HL-60/S4 (cell line): ENCODE results near the gene ANKS1B.

Experiments used
- in situ Hi-C: fragments of 300-500 bp; cut with MboI; formaldehyde crosslinking; loops from 2 replicates; pipeline ENCODE4 v1.14.3; 2022; ENCODE audit warnings: low sequenced_read_pairs

The ANKS1B gene

DNA sequence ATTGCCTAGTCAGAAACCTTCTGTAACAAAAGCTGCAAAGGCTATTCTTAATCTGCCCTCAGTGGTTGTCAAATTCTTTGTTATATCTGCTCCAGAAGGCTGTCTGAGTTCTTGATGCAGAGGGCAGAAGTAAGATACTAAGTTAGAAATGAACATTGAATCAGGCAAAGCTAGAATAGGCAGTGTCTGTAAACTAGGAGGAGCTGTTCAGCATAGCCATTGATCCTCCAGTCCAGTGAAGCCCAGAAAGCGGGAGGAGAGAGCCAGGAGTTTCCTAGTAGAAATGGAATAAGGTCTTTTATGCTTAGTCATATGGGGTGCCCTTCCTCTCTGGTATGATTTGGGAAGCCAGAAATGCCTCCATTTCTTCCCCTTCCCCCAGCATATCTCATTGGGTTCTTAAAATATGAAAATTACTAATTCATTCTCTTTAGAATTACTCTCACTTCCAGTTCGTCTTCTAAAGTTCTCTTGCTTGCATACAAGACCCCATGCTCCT, 1263.5 kb downstream of the ANKS1B start:
- in situ Hi-C loops: no loop called here

DNA sequence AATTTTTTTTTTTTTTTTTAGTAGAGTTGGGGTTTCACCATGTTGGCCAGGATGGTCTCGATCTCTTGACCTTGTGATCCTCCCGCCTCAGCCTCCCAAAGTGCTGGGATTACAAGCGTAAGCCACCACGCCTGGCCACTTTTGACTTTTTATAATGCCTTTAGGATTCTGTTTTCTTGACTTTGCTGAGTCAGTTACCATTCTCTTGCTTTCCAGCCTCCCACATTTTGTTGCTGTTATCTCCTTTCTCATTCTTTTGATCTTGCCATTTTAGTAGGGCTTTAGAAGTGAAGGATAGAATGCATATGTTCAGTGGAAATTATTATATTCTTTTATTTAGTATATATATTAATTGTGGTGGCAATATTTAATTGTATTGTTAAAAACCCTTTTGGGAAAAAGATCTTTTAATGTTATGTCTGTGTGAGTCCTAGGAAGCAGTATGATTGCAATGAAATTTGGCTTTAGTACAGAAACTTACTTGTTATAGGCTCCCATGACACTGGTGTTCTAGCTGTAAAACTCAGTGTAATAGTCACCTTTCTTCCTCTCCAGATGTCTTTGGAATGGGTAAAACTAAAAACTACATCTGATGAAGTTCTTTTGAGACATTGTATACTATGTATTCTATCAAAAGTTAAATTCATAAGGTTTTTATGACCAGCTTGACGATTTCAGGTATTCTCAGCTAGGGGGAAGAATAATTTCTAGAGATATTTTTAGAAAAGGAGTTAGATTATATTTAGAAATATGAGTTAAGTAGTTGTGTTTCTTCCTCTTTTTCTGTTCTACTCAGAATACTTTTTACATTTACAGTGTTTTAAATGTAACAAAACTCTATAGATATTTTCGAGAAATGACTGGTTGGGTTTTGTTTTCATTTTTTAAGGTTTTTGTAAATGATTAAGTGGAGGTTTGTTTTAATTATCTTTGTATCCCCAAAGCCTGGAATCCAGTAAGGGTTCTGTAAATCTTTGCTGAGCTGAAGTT, 1264.9 kb downstream of the ANKS1B start:
- in situ Hi-C loops: no loop called here

DNA sequence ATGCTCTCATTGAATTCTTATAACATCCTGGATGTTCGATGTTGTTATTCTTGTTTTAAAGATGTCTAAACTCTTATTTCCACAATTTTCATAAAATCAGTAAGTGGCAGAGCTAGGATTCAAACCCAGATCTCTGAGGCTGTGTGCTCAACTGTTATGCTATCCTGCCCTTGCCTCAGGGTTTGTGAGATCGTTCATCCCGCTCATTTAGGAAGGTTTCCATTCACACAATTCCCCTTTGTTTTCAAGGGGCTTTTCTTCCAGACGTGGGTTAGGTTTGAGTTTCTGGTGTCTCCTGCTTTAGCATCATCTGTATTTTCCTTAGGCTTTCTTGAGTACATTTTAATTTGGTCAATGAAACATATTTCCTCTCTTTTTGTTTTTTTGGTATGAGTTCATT, 1270.3 kb downstream of the ANKS1B start:
- in situ Hi-C loops: no loop called here

DNA sequence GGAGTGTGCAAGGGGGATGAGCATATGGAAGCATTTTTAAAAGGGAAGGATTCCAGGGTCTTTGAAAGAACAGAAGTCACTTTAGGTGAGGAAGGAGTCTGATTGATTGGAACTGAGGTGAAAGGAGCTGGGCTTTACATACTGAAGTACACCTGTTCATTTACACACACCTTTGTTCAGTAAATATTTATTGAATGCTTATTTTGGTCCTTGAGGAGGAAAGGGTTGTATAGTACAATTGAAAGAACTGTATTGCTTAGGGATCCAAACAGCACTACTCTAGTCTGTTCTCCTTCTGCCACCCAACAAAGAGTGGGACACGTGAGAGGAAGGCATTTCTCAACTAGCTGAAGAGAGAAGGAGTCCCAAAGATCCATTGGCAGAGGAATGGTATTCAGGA, 1275.7 kb downstream of the ANKS1B start:
- in situ Hi-C loops: no loop called here

DNA sequence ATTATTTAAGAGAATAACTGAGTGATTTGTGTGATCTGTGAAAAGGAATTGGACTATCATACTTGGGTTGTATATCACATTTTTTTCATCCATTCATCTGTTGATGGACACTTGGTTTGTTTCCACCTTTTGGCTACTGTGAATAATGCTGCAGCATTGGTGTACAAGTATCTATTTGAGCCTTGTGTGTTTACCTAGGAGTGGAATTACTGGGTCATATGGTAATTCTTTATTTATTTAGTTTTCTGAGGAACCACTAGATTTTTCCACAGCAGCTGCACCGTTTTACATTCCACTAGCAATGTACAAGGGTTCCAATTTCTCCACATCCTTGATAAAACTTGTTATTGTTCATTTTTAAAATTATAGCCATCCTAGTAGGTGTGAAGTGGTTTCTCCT, 1283.6 kb downstream of the ANKS1B start:
- in situ Hi-C loops: no loop called here

DNA sequence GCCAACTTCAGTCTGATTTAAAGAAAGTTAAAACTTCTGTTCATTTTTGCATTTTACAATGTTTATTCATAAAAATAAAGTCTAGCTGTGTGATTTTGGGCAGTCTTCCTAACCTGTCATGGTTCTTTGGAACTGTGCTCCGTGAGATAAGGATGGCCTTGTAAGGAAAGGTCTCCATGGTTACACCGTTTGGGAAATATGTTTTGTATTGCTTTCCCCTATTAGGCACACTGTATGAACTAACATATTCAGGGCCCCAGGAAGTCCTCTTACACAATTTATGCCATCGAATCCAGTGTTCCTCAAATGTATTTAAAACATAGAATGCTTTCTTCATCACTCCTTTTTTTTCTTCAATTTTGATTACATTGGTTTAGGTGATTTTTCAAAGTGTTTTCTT, 1285.2 kb downstream of the ANKS1B start:
- in situ Hi-C loops: no loop called here

DNA sequence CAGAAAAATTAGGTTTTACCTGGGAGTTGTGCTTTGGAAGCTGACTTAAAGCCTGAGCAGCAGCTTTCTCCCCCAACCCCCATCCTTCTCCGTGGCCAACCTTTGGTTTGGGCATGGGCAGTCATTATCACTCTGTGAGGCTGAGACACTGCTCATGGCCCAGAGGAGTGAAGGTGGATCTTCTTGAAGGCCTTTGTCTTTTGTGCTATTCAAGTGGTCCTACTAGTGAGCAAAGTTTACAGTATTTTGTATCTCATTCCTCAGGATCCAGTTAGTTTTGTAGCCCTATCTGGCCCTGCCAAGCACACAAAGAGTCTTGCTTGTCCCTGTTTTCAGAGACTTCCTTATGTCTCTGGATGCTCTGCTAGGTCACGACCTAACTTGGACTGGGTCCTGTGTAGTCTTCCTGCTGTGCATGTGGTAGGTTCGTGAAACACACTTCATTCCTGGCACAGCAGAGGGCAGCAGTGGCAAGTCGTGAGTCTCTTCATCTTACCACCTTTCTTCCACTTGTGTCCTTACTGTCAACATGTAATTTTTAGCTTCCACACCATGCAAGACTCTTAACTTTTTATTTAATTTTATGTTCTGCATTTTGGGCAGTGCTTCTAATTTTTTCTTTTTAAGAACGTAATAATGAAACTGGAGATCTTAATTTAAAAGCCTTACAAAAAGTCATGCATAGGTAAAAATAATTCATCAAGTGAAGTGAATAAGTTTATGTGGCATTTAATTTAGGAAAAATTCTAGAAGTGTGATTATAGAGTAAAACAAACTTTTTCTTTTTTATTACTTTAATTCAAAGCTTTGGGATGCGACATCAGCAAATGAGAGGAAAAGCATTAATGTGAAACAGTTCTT, 1285.9 kb downstream of the ANKS1B start:
- in situ Hi-C loops: no loop called here

DNA sequence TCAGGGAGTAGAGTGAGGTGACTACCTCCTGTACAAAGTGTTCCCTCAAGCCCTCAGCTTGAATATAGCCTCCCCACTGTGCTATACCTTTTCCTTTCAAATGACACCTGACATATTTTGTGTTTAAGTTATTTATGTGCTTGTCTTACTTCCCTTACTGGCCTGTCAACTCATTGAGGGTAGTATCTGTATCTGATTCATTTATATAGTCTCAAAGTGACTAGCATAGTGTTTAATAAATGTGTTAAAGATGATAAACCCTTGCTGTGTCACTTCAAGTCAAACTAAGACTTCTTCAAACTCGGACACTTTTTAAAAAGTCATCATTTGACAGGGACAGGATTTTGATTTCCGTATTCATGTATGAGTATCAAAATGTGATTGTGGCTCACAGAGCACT, 1287.5 kb downstream of the ANKS1B start:
- in situ Hi-C loops: no loop called here

DNA sequence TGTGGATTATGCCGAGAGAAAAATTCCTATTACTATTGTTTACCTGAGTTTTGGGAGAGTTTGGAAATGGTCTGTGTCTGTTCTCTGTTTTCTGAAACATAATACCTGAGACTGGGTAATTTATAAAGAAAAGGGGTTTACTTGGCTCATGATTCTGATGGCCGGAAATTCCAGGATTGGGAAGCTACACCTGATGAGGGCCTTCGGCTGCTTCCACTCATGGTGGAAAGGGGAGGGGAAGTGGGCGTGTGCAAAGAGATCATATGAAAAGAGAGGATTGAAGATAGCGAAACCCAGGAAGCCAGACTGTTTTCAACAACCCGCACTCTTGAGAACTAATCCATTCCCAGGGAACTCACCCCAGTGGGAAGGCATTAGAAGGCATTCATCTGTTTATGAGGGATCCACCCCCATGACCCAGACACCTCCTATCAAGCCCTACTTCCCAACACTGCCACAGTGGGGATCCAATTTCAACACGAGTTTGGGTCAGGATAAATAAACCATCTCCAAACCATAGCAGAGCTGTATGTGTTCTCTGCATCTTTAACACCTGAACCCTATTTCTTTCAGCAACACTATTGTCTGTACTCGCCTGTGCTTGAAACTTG, 1288.6 kb downstream of the ANKS1B start:
- in situ Hi-C loops: no loop called here

DNA sequence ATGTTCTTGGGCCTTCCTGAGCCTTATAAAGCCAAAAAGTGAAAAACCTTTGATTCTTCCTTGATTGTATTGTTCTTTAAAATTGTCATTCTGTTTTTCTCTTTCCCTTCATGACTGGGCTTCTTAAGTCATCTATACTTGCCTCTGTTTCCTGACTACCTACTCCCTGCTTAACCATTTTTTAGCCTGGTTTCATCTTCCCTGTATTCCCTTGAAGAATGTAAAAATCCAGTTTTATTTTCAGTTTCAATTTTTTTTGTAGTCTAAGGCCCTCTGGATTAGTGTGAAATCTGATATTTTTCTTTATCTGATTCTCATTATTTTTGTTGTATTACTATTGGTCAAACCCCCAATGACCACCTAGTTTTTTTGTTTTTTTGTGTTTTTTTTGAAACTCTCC, 1293.4 kb downstream of the ANKS1B start:
- in situ Hi-C loops: no loop called here

DNA sequence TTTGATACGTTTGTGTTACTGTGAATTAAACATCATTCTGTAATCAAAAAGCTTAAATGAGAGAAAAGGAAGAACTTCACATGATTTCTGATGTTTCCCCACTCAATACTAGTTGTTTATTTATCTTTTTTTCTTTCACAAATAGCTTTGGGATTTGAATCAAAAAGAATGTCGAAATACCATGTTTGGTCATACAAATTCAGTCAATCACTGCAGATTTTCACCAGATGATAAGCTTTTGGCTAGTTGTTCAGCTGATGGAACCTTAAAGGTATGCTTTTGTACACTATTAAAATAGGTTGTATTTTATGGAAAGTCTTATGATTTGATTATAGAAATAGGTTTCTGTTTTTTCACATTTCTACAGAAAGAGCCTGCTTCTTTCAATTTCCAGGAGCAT, 1298.1 kb downstream of the ANKS1B start:
- in situ Hi-C loops: no loop called here
